HT-29 (cell line): ENCODE measurements around the gene TRABD2B. TPM values are rescaled to one million over a fixed set of nuclear protein-coding genes. Genes with fewer than 3 reads are reported as not detected.

ENCODE experiments used
- DNase-seq: peaks from one replicate; pipeline ENCODE4 v3.0.0-alpha.2; 2015; ENCODE audit warnings: low spot score
- total RNA-seq: library from RNA; depleted of rRNA; stranded (reverse); fragments of >200 nt; shearing (Covaris generic); gene quantifications from 2 replicates; pipeline ENCODE4 v1.2.3, GENCODE V29; 2014

The TRABD2B gene
- total RNA-seq, 1 experiment from 2014 or later = 0.05 TPM

- no peak for DNase-seq
Observed at GRCh38 chr1:47759251-47759935, 237.8 kb downstream of the TRABD2B start.

- no peak for DNase-seq
Observed at GRCh38 chr1:47758341-47759250, 238.6 kb downstream of the TRABD2B start.

- DNase-seq = no peak
Observed at GRCh38 chr1:47757226-47757975, 239.8 kb downstream of the TRABD2B start.

GRCh38 chr1:47756411-47756810 lies 240.8 kb downstream of the TRABD2B start:
- no peak for DNase-seq

- DNase-seq = no peak
Observed at GRCh38 chr1:47756006-47756405, 241.2 kb downstream of the TRABD2B start.

GRCh38 chr1:47755101-47755990 lies 241.8 kb downstream of the TRABD2B start:
- peak; percentile 51 for DNase-seq

- DNase-seq = no peak
Observed at GRCh38 chr1:47754221-47754620, 243.0 kb downstream of the TRABD2B start.

- no peak for DNase-seq
Observed at GRCh38 chr1:47753808-47754207, 243.4 kb downstream of the TRABD2B start.

- no peak for DNase-seq
Observed at GRCh38 chr1:47752559-47752958, 244.6 kb downstream of the TRABD2B start.

- DNase-seq = no peak
Observed at GRCh38 chr1:47751996-47752451, 245.2 kb downstream of the TRABD2B start.

GRCh38 chr1:47751193-47751592 lies 246.0 kb downstream of the TRABD2B start:
- DNase-seq = no peak

GRCh38 chr1:47745715-47746609 lies 251.2 kb downstream of the TRABD2B start:
- no peak for DNase-seq

GRCh38 chr1:47742890-47743760 lies 254.1 kb downstream of the TRABD2B start:
- DNase-seq = no peak

- peak; percentile 57 for DNase-seq
Observed at GRCh38 chr1:47738560-47739182, 258.5 kb downstream of the TRABD2B start.

- no peak for DNase-seq
Observed at GRCh38 chr1:47732489-47732888, 264.7 kb downstream of the TRABD2B start.

- DNase-seq = no peak
Observed at GRCh38 chr1:47731730-47732129, 265.5 kb downstream of the TRABD2B start.

- DNase-seq = no peak
Observed at GRCh38 chr1:47729685-47730084, 267.5 kb downstream of the TRABD2B start.

GRCh38 chr1:47727697-47728085 lies 269.5 kb downstream of the TRABD2B start:
- no peak for DNase-seq
